Measurements from ENCODE around the gene USH1C. TPM values are rescaled to one million over a fixed set of nuclear protein-coding genes. Genes with fewer than 3 reads are reported as not detected.

USH1C gene
- total and polyA plus RNA-seq, 2 of the 4 experiments (the other 2 are of a cell fraction) = not detected

- Histone ChIP-seq H3K4me3 (ENCODE audit: insufficient read depth, low read depth, low read length) (no peak overlapping the region), H4K8ac (ENCODE audit: low read depth in 2 of 2, low read length in 2 of 2) (no peak overlapping the region), H3K14ac (replicated peaks; ENCODE audit: low read depth, low read length) (no peak overlapping the region), H3K79me1 (ENCODE audit: low read depth in 1 of 2, low read length in 2 of 2) (no peaks in the 10 kb centered on the region), H3K9me3 (ENCODE audit: control insufficient read depth, insufficient read depth, low read length) (no peaks in the 10 kb centered on the region), H2AFZ (replicated peaks; ENCODE audit: low read length, poor library complexity) (peak overlapping the region; percentile 14), H4K5ac (ENCODE audit: low read depth, low read length) (no peak overlapping the region), H4K91ac (ENCODE audit: insufficient read depth, low read depth, low read length) (no peak overlapping the region), H4K20me1 (ENCODE audit: insufficient read depth, low read length) (no peaks in the 10 kb centered on the region), H3K23ac (ENCODE audit: low read depth, low read length) (no peak overlapping the region), H3K18ac (ENCODE audit: low read depth, low read length) (no peak overlapping the region), H3K9me1 (ENCODE audit: insufficient read depth, low read length) (no peaks in the 10 kb centered on the region), H3K4ac (ENCODE audit: low read depth, low read length) (no peak overlapping the region), H2BK20ac (ENCODE audit: low read depth, low read length) (no peak overlapping the region), H3K36me3 (ENCODE audit: control insufficient read depth, insufficient read depth, low read length) (no peaks in the 10 kb centered on the region), H3K56ac (ENCODE audit: extremely low read depth, insufficient read depth, low read length) (no peak overlapping the region), H2AK9ac (replicated peaks; ENCODE audit: low read depth, low read length, poor library complexity) (no peak overlapping the region), H3K9ac (ENCODE audit: low read depth, low read length) (no peak overlapping the region), H3K27ac (ENCODE audit: insufficient read depth, low read length) (no peak overlapping the region), H2BK15ac (ENCODE audit: low read depth, low read length) (no peak overlapping the region), H2BK5ac (ENCODE audit: low read depth, low read length, poor library complexity, severe bottlenecking) (no peak overlapping the region), H2BK120ac (ENCODE audit: low read depth, low read length) (no peak overlapping the region), H3K27me3 (ENCODE audit: control insufficient read depth, insufficient read depth, low read length) (peaks cover 12% of the 10 kb centered on the region; the same call in 1 of the 2 replicates), H3K4me1 (ENCODE audit: control insufficient read depth, insufficient read depth, low read length) (no peaks in the 10 kb centered on the region), H2AK5ac (ENCODE audit: low read depth, low read length) (no peak overlapping the region), H3K4me2 (ENCODE audit: low read depth, low read length) (no peak overlapping the region)
- 20% methylated on average over 4 of the region's 12 CpGs; no CpG with 5 or more reads in 1 of the 2 experiments for whole genome bisulfite sequencing, 2 experiments (ENCODE audit: extremely low coverage in 2 of 2, insufficient read length in 1 of 2)
- in situ Hi-C loops (cut with MboI; ENCODE audit: low sequenced_read_pairs) (no loop called here), dilution Hi-C loops (cut with HindIII; ENCODE audit: low sequenced_read_pairs, unreplicated experiment) (no loop called here), intact Hi-C loops (cut with micrococcal nuclease) (no loop called here)
- CTCF ChIA-PET = no interaction called here
- no TSS peak for BruUV-seq (replicated peaks)
- ATAC-seq (ENCODE audit: low read depth) (no peak), DNase-seq (no peak)
- POLR2A ChIA-PET (ENCODE audit: unreplicated experiment) = no interaction called here
- TF ChIP-seq CHD1 (IDR thresholded peaks at IDR 0.05; ENCODE audit: low read depth, low read length) = no peak
- no peak for TF ChIP-seq ELK1 (IDR thresholded peaks at IDR 0.05; ENCODE audit: borderline replicate concordance, low read depth, low read length)
- no peak for TF ChIP-seq CEBPB (IDR thresholded peaks at IDR 0.05; ENCODE audit: low read depth, low read length)
- TF ChIP-seq NFE2L2 (IDR thresholded peaks at IDR 0.05; ENCODE audit: low read depth, low read length) = no peak
- no peak for TF ChIP-seq CTCF (conservative IDR thresholded peaks at IDR 0.05; ENCODE audit: low read depth, low read length)
- no peak for TF ChIP-seq USF2 (IDR thresholded peaks at IDR 0.05; ENCODE audit: low read depth, low read length)
- TF ChIP-seq BHLHE40 (IDR thresholded peaks at IDR 0.05; ENCODE audit: low read depth, low read length) = no peak
- TF ChIP-seq RCOR1 (IDR thresholded peaks at IDR 0.05; ENCODE audit: insufficient replicate concordance, low read length) = no peak
- no peak for TF ChIP-seq FOS (IDR thresholded peaks at IDR 0.05; ENCODE audit: low read depth, low read length)
- no peak for TF ChIP-seq RFX5 (IDR thresholded peaks at IDR 0.05; ENCODE audit: low read depth, low read length)
- no peak for TF ChIP-seq MAZ (IDR thresholded peaks at IDR 0.05; ENCODE audit: borderline replicate concordance, low read depth, low read length)
- TF ChIP-seq MXI1 (IDR thresholded peaks at IDR 0.05; ENCODE audit: borderline replicate concordance, low read depth, low read length) = no peak
- no peak for TF ChIP-seq MAFK (IDR thresholded peaks at IDR 0.05; ENCODE audit: low read depth, low read length)
- no peak for TF ChIP-seq POLR2A (IDR thresholded peaks at IDR 0.05; ENCODE audit: low read depth, low read length)
- no peak for TF ChIP-seq SMC3 (IDR thresholded peaks at IDR 0.05; ENCODE audit: low read depth, low read length)
Observed at GRCh38 chr11:17550450-17551346, 6.5 kb upstream of the USH1C start.

All from IMR-90 (cell line).